MM.1S (cell line): ENCODE data around the gene FAM9C.

ENCODE experiments used
- CTCF ChIP-seq: fragments of 300-600 bp; sonication (generic); IDR thresholded peaks from 2 replicates; pipeline ENCODE4 v1.5.1; 2016; ENCODE audit warnings: antibody characterized with exemption, low read length, mixed read lengths
- EZH2 ChIP-seq: fragments of 300-600 bp; sonication (generic); optimal IDR thresholded peaks from 2 replicates; pipeline ENCODE3; 2017; ENCODE audit warnings: low read depth, mild to moderate bottlenecking, antibody characterized with exemption, low read length, mixed read lengths

GRCh38 chrX:12992544-12993118 is 51.8 kb downstream of the FAM9C start:
- TF ChIP-seq CTCF, result no peak
- TF ChIP-seq EZH2, result no peak
